ENCODE measurements around the gene FBXO47. TPM values are rescaled to one million over a fixed set of nuclear protein-coding genes. Genes with fewer than 3 reads are reported as not detected.
A peak's percentile ranks its signal among the peaks of the same experiment; 100 is the strongest.
"Not testable (repeated sequence)": the region's sequence is repeated elsewhere in the genome, so short reads cannot be mapped to it uniquely, and the experiment has no call there.

The FBXO47 gene
- total RNA-seq, 6 donors from 2014 or later = not detected

GRCh38 chr17:38980490-38981217 is 13.5 kb upstream of the FBXO47 start:
- DNase-seq (no peak), ATAC-seq (ENCODE audit: low FRiP score in 2 of 2) (peak in 1 of 2 donors; percentile 61)
- Histone ChIP-seq H3K4me1 (peaks cover 7 to 18% (median 10%) of the 10 kb centered on the region in 4 donors), H3K27ac (peak overlapping the region in 2 of 4 donors; percentile 42 to 50), H3K27me3 (no peaks in the 10 kb centered on the region), H3K4me3 (no peak overlapping the region), H3K36me3 (no peaks in the 10 kb centered on the region), H3K9me3 (no peaks in the 10 kb centered on the region)
- 64 to 70% methylated on average over 3 of the region's 3 CpGs for WGBS, 2 donors
- no peak for TF ChIP-seq POLR2A (IDR thresholded peaks at IDR 0.05)
- no peak for TF ChIP-seq POLR2AphosphoS5 (IDR thresholded peaks at IDR 0.05)
- TF ChIP-seq EP300 (IDR thresholded peaks at IDR 0.05) = no peak
- TF ChIP-seq CTCF (IDR thresholded peaks at IDR 0.05) = no peak

GRCh38 chr17:38978180-38978579 is 11.0 kb upstream of the FBXO47 start:
- H3K27ac ChIP-seq = no peak overlapping the region
- no peak for DNase-seq
- H3K36me3 ChIP-seq = no peaks in the 10 kb centered on the region
- no peak overlapping the region for H3K4me3 ChIP-seq
- no peak for TF ChIP-seq EP300 (IDR thresholded peaks at IDR 0.05)
- no peak for TF ChIP-seq POLR2A (IDR thresholded peaks at IDR 0.05)
- TF ChIP-seq CTCF (IDR thresholded peaks at IDR 0.05) = no peak
- TF ChIP-seq POLR2AphosphoS5 (IDR thresholded peaks at IDR 0.05) = no peak
- H3K4me1 ChIP-seq = peaks cover 7 to 15% (median 10%) of the 10 kb centered on the region in 4 donors
- H3K27me3 ChIP-seq = no peaks in the 10 kb centered on the region
- 90 to 96% methylated on average over 4 of the region's 4 CpGs for WGBS, 2 donors
- H3K9me3 ChIP-seq = no peaks in the 10 kb centered on the region
- ATAC-seq (ENCODE audit: low FRiP score in 2 of 2) = no peak

- H3K4me3 ChIP-seq, H3K4me1 ChIP-seq, H3K27me3 ChIP-seq, H3K9me3 ChIP-seq, H3K27ac ChIP-seq, H3K36me3 ChIP-seq, DNase-seq: not testable (repeated sequence)
- WGBS, 2 donors = 50 to 54% methylated on average over 6 of the region's 6 CpGs
- peak in 1 of 2 donors; percentile 50 for ATAC-seq (ENCODE audit: low FRiP score in 2 of 2)
Measured at GRCh38 chr17:38976187-38976551, 9.0 kb upstream of the FBXO47 start.

- Histone ChIP-seq H3K27me3 (no peaks in the 10 kb centered on the region), H3K4me3 (no peak overlapping the region), H3K27ac (no peak overlapping the region), H3K9me3 (no peaks in the 10 kb centered on the region), H3K36me3 (no peaks in the 10 kb centered on the region), H3K4me1 (peaks cover 0 to 4% (median 2%) of the 10 kb centered on the region in 4 donors)
- ATAC-seq (ENCODE audit: low FRiP score in 2 of 2) = no peak
- no peak for DNase-seq
- TF ChIP-seq EP300 (IDR thresholded peaks at IDR 0.05) (no peak), POLR2AphosphoS5 (IDR thresholded peaks at IDR 0.05) (no peak), CTCF (IDR thresholded peaks at IDR 0.05) (no peak), POLR2A (IDR thresholded peaks at IDR 0.05) (no peak)
- 85 to 86% methylated on average over 5 of the region's 5 CpGs for WGBS, 2 donors
Measured at GRCh38 chr17:38970804-38971203, 3.6 kb upstream of the FBXO47 start.

DNA sequence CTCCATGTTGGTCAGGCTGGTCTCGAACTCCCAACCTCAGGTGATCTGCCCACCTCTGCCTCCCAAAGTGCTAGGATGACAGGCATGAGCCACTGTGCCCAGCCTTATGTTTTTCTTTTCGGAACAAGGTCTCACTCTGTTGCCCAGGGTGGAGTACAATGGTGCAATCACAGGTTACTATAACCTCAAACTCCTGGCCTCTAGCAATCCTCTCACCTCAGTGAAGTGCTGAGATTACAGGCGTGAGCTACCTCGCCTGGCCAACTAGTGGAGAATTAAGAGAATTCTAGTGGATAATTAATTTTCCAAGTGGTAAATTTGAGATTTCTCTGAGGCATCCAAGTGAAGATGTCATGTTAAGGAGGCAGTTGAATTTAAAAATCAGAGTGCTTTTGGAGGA is 2.9 kb upstream of the FBXO47 start:
- 76 to 83% methylated on average over 4 of the region's 4 CpGs for WGBS, 2 donors
- peak in 1 of 2 donors; percentile 33 for DNase-seq

More for the DNA sequence above, 2.9 kb upstream of the FBXO47 start:
- H3K4me1 ChIP-seq = peaks cover 0 to 4% (median 2%) of the 10 kb centered on the region in 4 donors
- H3K27ac ChIP-seq = no peak overlapping the region
- TF ChIP-seq CTCF (IDR thresholded peaks at IDR 0.05) (peak in 1 of 6 experiments; percentile 17), POLR2AphosphoS5 (IDR thresholded peaks at IDR 0.05) (no peak)
- H3K27me3 ChIP-seq = no peaks in the 10 kb centered on the region
- ATAC-seq (ENCODE audit: low FRiP score in 2 of 2) = peak in 1 of 2 donors; percentile 50
- no peaks in the 10 kb centered on the region for H3K9me3 ChIP-seq
- no peak overlapping the region for H3K4me3 ChIP-seq
- no peaks in the 10 kb centered on the region for H3K36me3 ChIP-seq

Measured in upper lobe of left lung (tissue), 6 donors.